Fibroblast of gingiva (primary cell): Measurements from ENCODE around the gene ZCCHC8.
A peak's percentile ranks its signal among the peaks of the same experiment; 100 is the strongest.
"Not testable (repeated sequence)": the region's sequence is repeated elsewhere in the genome, so short reads cannot be mapped to it uniquely, and the experiment has no call there.

ENCODE experiments used
- DNase-seq: peaks from one replicate; pipeline ENCODE4 v3.0.0-alpha.2; 2011; ENCODE audit warnings: low read depth

Gene ZCCHC8

DNA sequence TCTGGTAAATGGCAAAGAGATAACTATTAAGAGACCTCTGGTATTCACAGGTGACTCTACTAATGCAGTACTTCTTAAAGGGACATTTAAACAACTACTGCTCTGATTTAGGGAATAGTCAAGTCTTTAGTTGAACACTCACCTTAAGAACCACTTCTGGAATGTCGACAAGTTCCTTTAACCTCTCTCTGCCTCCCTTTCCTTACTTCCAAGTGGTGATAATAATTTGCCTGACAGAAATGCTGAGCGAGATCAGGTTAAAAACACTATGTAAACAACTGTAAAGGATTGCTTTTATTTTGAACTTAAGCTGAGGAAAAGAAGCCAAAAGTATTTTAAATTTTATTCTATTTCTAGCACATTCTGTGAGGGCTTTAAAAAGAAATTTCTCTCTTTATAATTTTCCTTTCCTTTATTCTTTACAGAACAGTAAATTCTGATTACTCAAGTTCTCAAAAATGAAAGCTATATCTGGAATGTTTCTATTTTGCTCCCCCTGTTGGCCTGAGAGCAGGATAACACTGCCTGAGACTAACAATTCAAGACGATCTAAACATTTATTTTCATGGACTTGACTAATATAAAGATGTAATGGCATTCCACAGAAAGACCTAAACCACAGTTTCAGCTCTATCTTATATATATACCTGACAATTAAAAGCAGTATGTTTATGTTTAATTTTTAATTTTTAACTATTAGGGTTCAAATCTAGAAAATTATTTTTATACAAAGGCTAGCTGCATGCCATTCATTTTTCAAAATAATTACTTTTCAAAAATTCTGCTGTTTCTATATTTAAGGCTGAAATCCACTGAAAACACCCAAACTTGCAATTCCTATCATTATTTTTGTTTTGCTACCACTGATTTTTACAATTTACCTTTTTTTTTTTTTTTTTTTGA, 29.2 kb downstream of the ZCCHC8 start:
- DNase-seq = peak; percentile 70

DNA sequence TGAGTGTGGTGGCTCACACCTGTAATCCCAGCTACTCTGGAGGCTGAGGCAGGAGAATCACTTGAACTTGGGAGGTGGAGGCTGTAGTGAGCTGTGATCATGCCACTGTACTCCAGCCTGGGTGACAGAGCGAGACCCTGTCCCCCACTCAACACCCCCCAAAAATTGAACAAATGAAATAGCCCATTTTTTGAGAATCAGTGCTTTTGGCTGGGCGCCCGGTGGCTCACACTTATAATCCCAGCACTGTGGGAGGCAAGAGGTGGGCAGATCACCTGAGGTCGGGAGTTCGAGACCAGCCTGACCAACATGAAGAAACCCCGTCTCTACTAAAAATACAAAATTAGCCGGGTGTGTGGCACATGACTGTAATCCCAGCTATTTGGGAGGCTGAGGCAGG, 30.2 kb downstream of the ZCCHC8 start:
- DNase-seq = not testable (repeated sequence)

DNA sequence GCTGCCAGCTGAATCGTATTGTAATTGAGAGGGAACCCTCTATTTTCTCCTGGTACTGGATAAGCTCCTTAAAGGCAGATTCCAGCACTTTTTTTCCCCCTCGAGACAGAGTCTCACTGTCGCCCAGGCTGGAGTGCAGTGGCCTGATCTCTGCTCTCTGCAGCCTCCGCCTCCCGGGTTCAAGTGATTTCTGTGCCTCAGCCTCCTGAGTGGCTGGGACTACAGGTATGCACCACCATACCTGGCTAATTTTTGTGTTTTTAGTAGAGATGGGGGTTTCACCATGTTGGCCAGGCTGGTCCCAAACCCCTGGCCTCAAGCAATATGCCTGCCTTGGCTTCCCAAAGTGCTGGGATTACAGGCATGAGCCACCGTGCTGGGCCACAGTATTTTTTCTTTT, 30.9 kb downstream of the ZCCHC8 start:
- not testable (repeated sequence) for DNase-seq

DNA sequence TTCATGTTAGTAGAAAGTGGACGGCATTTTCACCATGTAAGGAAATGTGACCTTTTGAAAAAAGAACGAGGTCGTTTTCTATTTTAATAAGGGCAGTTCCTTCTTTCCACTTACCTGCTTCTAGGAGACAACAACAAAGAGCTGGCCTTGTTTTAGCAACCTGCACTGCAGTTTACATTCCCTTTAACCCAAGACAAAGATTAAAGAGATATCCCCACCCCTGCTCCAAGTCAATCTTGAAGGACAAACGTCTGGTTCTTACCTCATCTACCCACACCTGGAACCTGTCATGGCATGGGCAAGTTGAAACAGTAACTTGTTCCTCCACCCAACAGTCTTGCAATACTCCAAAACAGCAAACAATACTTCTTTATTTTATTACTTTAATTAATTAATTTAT, 32.7 kb downstream of the ZCCHC8 start:
- DNase-seq = no peak

DNA sequence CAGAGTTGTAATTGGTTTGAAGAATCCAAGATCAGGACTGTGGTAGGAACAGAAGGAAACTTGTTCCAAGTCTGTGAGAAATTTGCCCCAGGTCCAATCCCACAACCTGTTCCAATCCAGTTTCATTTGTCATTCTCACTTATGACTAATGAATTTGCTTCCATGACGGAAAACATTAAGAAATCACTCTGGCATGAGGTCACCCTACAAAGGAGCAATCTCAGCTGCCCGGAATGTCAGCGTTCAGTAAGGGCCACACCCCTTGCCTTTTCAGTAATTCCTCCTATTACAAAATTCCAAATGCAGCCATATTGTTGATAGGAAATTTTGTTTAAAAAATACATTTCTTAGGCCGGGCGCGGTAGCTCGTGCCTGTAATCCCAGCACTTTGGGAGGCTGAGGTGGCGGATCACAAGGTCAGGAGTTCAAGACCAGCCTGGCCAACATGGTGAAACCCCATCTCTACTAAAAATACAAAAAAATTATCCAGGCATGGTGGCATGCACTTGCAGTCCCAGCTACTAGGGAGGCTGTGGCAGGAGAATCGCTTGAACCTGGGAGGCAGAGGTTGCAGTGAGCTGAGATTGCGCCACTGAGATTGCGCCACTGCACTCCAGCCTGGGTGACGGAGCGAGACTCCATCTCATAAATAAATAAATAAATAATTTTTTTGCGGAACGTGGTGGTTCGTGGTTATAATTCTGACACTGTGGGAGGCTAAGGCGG, 36.3 kb downstream of the ZCCHC8 start:
- DNase-seq = peak; percentile 98

DNA sequence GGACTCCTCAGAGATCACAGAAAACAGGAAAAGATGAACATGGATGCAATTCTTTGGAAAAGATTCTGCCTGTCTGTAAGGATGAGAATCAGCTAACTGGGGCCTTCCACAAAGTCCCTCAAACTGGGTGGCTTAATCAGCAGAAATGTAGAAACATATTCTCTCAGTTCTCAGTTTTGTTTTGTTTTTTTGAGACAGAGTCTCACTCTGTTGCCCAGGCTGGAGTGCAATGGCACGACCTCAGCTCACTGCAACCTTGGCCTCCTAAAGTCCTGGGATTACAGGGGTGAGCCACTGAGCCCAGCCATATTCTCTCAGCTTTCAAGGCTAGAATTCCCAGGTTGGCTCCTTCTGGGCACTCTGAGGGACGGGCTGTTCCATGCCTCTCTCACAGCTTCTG, 40.1 kb downstream of the ZCCHC8 start:
- no peak for DNase-seq

DNA sequence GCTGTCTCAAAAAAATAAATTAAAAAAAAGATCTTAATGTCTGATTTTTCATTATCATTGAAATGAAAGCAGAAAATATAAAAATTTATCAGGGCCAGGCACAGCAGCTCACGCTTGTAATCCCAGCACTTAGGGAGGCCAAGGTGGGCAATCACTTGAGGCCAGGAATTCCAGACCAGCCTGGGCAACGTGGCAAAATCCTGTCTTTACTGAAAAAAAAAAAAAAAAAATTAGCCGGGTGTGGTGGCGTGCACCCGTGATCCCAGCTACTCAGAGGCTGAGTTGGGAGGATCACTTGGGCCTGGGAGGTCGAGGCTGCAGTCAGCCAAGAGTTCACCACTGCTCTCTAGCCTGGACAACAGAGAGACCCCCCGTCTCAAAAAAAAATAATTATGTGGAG, 40.7 kb downstream of the ZCCHC8 start:
- DNase-seq = no peak

DNA sequence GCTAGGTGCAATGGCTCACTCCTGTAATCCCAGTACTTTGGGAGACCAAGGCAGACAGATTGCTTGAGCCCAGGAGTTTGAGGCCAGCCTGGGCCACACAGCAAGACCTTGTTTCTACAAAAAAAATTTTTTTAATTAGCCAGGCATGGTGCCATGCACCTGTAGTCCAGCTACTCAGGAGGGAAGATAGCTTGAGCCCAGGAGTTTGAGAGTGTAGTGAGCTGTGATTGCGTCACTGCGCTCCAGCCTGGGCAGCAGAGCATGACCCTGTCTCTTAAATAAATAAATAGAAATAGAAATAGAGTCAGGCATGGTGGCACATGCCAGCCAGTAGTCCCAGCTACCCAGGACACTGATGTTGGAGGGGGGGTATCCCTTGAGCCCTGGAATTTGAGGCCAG, 41.5 kb downstream of the ZCCHC8 start:
- DNase-seq = peak; percentile 71

DNA sequence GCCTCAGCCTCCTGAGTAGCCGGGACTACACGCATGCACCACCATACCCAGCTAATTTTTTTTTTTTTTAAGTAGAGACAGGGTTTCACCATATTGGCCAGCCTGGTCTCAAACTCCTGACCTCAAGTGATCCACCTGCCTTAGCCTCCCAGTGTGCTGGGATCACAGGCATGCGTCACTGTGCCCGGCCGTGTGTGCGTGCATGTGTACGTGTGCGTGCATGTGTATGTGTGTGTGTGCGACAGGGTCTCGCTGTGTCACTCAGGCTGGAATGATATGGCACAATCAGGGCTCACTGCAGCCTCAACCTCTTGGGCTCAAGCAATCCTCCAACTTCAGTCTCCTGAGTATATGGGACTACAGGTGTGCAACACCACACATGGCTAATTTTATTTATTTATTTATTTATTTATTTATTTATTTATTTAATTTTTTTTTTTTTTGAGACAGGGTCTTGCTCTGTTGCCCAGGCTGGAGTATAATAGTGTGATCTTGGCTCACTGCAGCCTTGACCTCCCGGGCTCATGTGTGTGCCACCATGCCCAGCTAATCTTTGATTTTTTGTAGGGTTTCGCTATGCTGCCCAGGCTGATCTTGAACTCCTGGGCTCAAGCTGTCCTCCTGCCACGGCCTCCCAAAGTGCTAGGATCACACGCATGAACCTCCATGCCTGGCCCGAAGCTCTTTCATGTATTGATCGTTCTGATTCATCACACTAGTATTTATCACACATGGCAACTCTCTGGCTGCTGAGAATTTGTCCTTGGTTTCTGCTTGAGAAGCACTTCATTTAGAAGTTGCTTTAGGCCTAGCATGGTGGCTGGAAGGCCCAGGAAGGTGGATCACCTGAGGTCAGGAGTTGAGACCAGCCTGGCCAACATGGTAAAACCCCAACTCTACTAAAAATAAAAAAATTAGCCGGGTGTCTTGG, 42.4 kb downstream of the ZCCHC8 start:
- DNase-seq = no peak

DNA sequence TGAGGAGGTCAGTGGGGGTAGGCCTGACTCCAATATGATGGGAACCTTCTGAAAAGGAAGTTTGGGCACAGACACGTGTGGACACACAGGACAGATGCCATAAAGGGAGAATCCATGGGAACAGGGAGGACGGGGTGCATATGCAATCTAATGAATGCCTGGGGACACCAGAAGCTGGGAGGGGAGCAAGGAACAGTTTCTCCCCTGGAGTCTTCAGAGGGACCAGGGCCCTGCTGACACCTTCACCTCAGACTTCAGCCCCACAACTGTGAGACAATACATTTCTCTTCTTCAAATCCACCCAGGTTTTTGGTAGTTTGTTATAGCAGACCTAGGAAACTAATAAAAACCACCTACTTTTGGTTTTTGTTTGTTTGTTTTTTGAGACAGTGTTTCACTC, 43.1 kb downstream of the ZCCHC8 start:
- no peak for DNase-seq

DNA sequence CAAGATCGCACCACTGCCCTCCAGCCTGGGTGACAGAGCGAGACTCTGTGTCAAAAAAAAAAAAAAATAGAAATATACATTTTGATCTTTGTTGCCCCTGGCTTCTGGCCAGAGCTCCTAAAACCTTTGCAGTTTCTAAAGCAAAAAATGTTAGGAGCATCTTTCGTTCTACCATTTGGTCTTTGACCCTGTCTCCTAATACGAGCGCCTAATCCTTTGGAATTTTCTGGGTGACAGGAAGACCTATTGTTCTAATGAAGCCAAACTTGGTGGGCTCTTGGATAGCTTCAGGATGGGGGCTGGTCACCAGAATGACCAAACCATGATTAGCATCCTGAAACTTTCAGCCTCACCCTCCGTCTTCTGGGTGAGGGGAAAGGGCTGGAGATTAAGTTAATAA, 46.0 kb downstream of the ZCCHC8 start:
- DNase-seq = no peak

DNA sequence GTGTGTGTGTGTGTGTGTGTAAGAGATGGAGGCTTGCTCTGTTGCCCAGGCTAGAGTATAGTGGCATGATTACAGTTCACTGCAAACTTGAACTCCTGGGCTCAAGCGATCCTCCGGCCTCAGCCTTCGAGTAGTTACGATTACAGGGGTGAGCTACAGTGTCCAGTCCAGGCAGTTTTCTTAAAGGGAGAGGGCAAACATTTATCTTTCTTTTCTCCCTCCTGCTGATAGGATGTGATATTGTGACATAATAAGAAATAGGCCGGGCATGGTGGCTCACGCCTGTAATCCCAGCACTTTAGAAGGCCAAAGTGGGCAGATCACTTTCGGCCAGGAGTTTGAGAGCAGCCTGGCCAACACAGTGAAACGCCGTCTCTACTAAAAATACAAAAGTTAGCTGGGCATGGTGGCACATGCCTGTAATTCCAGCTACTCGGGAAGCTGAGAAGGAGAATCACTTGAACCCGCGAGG, 46.4 kb downstream of the ZCCHC8 start:
- DNase-seq = no peak

DNA sequence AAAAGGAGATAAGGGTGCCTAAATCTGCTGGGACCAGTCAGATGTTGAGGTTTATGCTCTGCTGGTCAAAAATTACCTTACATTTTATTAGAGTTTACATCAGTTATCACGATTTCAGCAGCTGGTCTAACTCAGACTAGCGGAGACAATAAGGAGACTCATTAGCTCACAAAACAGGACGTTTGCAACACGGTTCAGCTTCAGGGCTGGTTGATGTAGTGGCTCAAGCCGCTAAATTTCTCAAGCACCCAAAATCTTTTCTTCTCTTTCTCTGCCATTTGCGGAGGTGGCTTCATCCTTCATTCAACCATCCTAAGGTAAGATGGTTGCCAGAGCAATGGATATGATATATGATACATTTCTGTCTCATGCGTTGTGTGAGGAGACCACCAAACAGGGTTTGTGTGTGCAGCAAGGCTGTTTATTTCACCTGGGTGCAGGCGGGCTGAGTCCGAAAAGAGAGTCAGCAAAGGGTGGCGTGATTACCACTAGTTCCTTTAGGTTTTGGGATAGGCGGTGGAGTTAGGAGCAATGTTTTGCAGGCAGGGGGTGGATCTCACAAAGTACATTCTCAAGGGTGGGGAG, 47.9 kb downstream of the ZCCHC8 start:
- no peak for DNase-seq

DNA sequence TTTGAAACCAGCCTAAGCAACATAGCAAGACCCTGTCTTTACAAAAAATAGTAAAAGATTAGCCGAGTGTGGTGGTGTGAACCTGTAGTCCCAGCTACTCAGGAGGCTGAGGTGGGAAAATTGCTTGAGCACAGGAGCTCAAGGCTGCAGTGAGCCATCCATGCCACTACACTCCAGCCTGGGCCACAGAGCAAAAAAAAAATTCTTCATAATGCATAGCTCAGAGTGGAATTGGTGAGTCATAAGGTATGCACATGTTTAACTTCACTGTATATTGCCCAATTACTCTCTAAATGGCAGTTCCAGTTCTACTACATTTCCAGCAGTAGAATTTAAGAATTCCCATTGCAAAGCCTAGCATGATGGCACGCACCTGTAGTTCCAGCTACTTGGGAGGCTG, 51.4 kb downstream of the ZCCHC8 start:
- DNase-seq = peak; percentile 86

DNA sequence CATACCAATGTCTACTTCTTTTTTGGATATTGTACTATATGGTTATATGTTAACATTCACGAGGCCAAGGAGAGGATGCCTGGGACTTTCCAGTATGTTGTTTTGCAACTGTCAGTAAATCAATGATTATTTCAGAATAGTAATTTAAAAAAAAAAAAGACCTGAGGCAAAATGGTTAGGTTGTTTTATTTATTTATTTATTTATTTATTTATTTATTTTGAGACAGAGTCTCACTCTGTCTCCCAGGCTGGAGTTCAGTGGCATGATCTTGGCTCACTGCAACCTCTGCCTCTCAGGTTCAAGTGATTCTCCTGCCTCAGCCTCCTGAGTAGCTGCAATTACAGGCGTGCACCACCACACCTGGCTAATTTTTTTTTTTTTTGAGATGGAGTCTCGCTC, 52.9 kb downstream of the ZCCHC8 start:
- DNase-seq = not testable (repeated sequence)

DNA sequence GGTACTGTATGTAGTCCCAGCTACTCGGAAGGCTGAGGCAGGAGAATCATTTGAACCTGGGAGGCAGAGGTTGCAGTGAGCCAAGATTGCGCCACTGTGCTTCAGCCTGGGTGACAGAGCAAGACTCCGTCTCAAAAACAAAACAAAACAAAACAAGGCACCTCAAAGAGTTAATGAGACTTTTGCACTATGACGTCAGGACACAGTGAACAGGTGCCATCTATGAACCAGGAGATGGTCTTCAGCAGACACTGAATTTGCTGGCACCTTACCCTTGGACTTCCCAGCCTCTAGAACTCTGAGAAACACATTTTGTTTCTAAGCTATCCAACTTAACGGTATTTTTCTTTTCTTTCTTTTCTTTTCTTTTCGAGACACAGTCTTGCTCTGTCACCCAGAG, 54.3 kb downstream of the ZCCHC8 start:
- not testable (repeated sequence) for DNase-seq

DNA sequence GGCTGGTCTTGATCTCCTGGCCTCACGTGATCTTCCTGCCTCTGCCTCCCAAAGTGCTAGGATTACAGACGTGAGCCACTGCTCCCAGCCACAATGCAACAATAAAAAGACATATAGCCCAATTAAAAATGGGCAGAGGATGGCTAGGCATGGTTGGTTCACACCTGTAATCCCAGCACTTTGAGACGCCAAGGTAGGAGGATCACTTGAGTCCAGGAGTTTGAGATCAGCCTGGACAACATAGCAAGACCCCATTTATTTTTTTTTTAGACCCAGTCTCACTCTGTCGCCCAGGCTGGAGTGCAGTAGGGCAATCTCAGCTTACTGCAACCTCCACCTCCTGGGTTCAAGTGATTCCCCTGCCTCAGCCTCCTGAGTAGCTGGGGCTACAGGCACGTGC, 56.7 kb downstream of the ZCCHC8 start:
- DNase-seq = not testable (repeated sequence)

DNA sequence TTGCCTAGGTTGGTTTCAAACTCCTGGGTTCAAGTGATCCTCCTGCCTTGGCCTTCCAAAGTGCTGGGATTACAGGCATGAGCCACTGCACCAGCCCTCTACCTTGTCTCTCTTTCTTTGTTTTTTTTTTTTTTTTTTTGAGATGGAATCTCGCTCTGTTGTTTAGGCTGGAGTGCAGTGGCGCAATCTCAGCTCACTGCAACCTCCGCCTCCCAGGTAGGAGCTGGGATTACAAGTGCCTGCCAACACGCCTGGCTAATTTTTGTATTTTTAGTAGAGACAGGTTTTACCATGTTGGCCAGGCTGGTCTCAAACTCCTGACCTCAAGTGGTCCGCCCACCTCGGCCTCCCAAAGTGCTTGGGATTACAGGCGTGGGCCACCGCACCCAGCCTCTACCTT, 61.9 kb downstream of the ZCCHC8 start:
- not testable (repeated sequence) for DNase-seq

DNA sequence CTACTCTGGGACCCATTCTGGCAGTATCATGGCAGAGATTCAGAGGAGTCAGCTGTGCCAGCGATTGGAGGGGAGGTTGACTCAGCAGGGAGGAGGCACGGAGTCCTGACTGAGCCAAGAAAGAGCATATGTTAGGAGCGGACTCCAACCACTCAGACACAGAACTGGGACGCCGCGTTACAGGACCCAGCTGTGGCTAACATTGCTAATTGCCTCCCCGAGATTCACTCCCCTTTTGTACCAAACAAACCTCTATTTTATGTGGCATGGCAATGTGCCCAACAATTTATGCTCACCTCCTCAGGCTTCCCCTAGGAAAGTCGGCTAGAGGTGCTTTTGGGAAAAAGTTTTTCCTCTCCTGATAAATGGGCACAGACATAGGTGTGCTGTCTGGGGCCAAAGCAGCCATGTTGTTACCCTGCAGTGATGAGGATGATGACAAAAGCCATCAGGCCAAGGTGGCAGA, 63.0 kb downstream of the ZCCHC8 start:
- DNase-seq = peak; percentile 81

DNA sequence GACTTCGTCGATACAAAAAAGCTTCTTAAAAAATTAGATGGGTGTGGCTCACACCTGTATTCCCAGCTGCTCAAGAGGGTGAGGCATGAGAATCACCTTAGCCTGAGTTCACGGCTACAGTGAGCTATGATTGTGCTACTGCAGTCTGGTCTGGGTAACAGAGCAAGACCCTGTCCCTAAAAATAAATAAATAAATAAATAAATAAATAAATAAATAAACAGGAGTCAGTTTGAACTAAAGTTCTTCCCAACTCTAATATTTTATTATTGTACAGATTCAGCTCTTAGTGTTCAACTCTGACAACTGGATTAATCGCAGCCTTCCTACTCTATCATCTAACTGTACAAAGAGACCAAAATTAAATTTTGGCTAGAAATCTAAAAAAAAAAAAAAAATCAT, 65.5 kb downstream of the ZCCHC8 start:
- DNase-seq = no peak

DNA sequence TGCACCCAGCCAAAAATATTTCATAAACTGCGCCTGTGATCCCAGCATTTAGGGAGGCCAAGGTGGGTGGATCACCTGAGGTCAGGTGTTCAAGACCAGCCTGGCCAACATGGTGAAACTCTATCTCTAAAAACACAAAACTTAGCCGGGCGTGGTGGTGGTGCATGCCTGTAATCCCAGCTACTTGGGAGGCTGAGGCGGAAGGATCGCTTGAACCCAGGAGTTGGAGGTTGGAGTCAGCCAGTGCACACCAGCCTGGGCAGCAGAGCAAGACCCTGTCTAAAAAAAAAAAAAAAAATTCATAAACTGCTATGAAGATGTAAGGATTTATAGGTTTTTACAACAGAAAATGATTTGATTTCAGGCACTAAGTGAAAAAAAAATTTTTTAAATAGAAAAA, 71.7 kb downstream of the ZCCHC8 start:
- DNase-seq = not testable (repeated sequence)

DNA sequence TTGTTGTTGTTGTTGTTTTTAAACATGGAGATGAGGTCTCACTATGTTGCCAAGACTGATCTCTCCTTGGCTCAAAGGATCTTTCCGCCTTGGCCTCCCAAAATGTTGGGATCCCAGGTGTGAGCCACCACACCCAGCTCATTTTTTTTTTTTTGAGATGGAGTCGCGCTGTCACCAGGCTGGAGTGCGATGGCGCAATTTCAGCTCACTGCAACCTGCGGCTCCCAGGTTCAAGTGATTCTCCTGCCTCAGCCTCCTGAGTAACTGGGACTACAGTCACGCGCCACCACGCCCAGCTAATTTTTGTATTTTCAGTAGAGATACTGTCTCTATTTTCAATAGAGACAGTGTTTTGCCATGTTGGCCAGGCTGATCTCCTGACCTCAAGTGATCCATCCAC, 73.3 kb downstream of the ZCCHC8 start:
- no peak for DNase-seq
